ENCODE data around the gene WASHC3. TPM values are rescaled to one million over a fixed set of nuclear protein-coding genes. Genes with fewer than 3 reads are reported as not detected.
A peak's percentile ranks its signal among the peaks of the same experiment; 100 is the strongest.
"Not testable (repeated sequence)": the region's sequence is repeated elsewhere in the genome, so short reads cannot be mapped to it uniquely, and the experiment has no call there.

The WASHC3 gene, protein sequence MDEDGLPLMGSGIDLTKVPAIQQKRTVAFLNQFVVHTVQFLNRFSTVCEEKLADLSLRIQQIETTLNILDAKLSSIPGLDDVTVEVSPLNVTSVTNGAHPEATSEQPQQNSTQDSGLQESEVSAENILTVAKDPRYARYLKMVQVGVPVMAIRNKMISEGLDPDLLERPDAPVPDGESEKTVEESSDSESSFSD
- 10 to 100 TPM; 39.3 to 40.1 TPM for total RNA-seq

DNA sequence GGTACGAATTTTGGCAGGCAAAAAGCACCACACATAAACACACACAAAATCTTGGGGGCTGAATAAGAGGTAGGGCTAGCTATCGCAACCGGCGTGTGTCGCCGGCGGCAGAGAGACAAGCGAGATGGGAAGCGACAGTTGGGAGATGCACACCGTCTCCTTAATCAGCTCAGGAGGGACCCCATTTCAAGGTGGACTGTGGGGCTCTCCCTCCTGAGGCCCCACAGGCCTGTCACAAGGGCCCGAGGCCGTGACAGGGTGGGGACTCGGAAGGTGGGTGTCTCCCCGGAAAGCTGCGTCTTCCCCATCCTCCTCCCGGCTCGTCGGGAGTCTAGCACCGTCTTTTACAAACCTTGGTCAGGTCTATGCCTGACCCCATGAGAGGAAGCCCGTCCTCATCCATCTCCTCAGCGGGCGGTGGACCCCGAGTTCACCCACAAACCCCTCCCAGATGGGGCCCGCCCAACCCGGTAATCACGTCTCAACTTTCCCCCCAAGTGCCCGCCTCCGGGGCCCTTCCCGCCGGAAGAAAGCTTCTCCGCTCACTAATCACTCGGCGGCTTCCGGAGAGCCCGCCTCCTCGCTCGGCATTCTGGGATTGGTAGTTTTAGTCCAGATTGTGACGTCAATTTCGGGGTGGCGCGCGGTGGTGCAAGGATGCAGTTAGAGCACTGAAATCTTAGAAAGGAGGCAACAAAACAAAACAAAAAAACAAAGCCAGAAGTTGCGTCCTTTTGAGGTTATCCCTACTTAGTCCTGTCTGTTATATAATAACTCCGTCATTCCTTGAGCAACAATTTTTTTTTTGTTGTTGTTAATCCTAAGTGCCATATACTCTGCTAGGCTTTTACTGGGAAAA, at the start of gene WASHC3:
TSS of gene WASHC3 (minus strand) at position 432 of the 859 bp plus-strand sequence. CDS start at position 403, 29 bp downstream.
- Mint-ChIP-seq H3K4me3 (peak within 1 kb of the TSS; percentile 85), H3K4me1 (ENCODE audit: low read depth) (peaks cover 32% of the 10 kb centered on the region), H3K27me3 (no peaks in the 10 kb centered on the region), H3K36me3 (peaks cover 17% of the 10 kb centered on the region), H3K9me3 (no peaks in the 10 kb centered on the region), H3K27ac (peak within 1 kb of the TSS; percentile 92)
- CTCF ChIA-PET, result interaction anchor here (1.0 to 1.3 kb wide), 2 partner anchors 123 to 422 kb away, joined by 3 to 4 read pairs; no protein-coding TSS in a partner anchor
- intact Hi-C loops (cut with micrococcal nuclease), result loop anchor here (1.0 to 5.0 kb wide), 9 partner anchors 44 to 1896 kb away; partner anchors contain the start of genes ARL1, CHPT1, GNPTAB and NUP37
- peak; percentile 97 for DNase-seq
- POLR2A ChIA-PET, result interaction anchor here (0.6 to 1.8 kb wide), 4 partner anchors 17 to 126 kb away, joined by 3 to 9 read pairs (median 3); partner anchors contain the start of genes NUP37 and PARPBP

DNA sequence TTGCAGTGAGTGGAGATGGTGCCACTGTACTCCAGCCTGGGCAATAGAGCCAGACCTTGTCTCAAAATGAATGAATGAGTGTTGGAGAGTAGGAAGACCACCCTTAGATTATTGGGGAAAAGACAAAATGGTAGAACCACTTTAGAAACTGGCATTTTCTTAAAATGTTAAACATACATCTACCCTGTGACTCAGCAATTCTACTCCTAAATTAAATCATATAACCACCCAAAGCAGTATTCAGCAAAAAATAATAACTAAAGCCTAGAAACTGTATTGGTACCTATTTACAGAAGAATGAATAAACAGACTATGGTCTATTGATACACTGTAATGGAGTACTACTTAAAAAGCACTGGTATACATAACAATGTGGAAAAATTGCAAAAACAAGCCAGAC, 49.0 kb upstream of the WASHC3 start:
- CTCF ChIA-PET, result no interaction called here
- H3K4me1 Mint-ChIP-seq (ENCODE audit: low read depth), result peaks cover 6% of the 10 kb centered on the region
- intact Hi-C loops (cut with micrococcal nuclease), result no loop called here
- H3K27me3 Mint-ChIP-seq, result no peaks in the 10 kb centered on the region
- no peak for DNase-seq
- no peak overlapping the region for H3K4me3 Mint-ChIP-seq
- peaks cover 9% of the 10 kb centered on the region for H3K9me3 Mint-ChIP-seq
- H3K27ac Mint-ChIP-seq, result no peak overlapping the region
- POLR2A ChIA-PET, result no interaction called here
- H3K36me3 Mint-ChIP-seq, result peaks cover 59% of the 10 kb centered on the region

DNA sequence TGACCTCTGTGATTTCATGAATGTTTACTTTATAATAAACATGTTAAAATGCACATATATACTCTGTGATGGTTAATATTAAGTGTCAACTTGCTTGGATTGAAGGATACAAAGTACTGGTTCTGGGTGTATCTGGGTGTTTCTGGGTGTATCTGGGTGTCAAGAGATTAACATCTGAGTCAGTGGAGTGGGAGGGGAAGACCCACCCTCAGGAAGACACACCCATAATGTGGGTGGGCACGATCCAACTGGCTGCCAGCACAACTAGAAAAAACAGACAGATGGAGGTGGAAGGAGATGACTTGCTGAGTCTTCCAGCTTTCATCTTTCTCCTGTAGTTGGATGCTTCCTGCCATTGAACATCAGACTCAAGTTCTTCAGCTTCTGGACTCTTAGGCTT, 46.2 kb upstream of the WASHC3 start:
- ChIA-PET CTCF (no interaction called here), POLR2A (no interaction called here)
- Mint-ChIP-seq H3K4me3 (no peak overlapping the region), H3K9me3 (peaks cover 9% of the 10 kb centered on the region), H3K27ac (no peak overlapping the region), H3K36me3 (peaks cover 74% of the 10 kb centered on the region), H3K27me3 (no peaks in the 10 kb centered on the region), H3K4me1 (ENCODE audit: low read depth) (peaks cover 6% of the 10 kb centered on the region)
- no peak for DNase-seq
- intact Hi-C loops (cut with micrococcal nuclease), result no loop called here

DNA sequence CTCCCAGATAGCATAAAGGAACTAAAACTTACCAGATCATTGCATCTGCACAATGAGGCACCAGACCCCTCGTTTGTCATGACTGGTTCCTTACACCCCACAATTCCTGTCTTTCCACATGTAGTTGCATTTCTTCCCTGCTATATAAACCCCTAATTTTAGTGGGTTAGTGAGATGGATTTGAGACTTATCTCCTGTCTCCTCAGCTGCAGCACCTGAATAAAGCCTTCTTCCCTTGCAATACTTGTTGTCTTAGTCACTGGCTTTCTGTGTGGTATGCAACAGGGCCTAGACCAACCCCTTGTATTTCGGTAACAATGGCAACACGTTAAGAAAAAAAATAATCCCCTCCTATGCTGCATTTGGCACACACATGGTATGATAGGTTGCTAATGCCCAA, 45.1 kb upstream of the WASHC3 start:
- intact Hi-C loops (cut with micrococcal nuclease), result no loop called here
- DNase-seq, result no peak
- Mint-ChIP-seq H3K27me3 (no peaks in the 10 kb centered on the region), H3K4me1 (ENCODE audit: low read depth) (peaks cover 6% of the 10 kb centered on the region), H3K27ac (no peak overlapping the region), H3K36me3 (peaks cover 74% of the 10 kb centered on the region), H3K9me3 (peaks cover 9% of the 10 kb centered on the region), H3K4me3 (no peak overlapping the region)
- CTCF ChIA-PET, result no interaction called here
- POLR2A ChIA-PET, result no interaction called here

DNA sequence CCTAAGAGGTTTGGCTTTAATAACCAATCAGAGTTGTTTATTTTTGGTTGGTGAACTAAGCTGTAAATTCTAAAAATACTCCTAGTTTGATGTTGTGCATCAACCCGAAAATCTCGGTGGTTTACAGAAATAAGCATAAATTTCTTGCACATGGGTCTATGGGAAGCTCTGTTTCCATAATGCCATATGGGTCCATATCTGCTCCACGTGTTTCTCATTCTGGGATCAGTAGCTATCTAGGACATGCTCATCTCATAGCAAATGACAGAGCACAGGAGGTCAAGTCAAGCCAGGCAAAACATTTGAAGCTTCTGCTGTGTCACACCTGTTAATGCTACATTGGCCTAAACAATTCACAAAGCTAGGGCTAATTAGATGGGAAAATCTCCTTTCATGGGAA, 35.1 kb upstream of the WASHC3 start:
- CTCF ChIA-PET, result interaction anchor here (1.6 kb wide), 1 partner anchor 606 kb away, joined by 6 read pairs; no protein-coding TSS in a partner anchor
- peaks cover 20% of the 10 kb centered on the region for H3K36me3 Mint-ChIP-seq
- no peak for DNase-seq
- POLR2A ChIA-PET, result no interaction called here
- no peaks in the 10 kb centered on the region for H3K4me1 Mint-ChIP-seq (ENCODE audit: low read depth)
- no peak overlapping the region for H3K4me3 Mint-ChIP-seq
- H3K27me3 Mint-ChIP-seq, result no peaks in the 10 kb centered on the region
- H3K9me3 Mint-ChIP-seq, result no peaks in the 10 kb centered on the region
- intact Hi-C loops (cut with micrococcal nuclease), result loop anchor here (10.0 kb wide), 1 partner anchor 388 kb away; the partner anchor contains the start of gene IGF1
- no peak overlapping the region for H3K27ac Mint-ChIP-seq

DNA sequence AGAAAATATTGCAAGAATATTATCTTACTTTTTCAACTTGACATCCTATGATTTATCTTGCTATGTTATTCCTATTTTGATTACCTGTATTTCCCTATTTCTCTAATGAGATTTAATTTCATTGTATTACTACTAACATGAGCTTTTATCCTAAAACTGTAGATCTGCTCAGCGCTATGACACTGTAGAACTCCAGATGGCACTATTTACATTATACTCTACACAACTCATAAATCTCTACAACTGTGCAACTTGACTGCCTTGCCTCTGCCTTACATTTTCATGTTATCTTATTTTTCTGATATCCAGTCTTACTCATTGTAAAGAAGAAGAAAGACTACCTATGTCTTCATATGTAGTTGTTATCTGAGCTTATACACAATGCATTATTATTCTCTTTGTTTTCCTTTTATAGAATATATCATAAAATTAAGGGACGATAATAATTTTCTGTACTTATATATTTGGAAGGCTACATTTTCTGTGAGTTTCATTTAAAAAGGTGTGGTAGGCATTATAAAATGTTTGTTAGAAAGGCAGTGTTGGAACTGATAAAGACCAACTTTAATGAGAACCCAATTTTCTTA, 34.0 kb upstream of the WASHC3 start:
- no peak for DNase-seq
- ChIA-PET CTCF (interaction anchor here (0.6 to 1.6 kb wide), 4 partner anchors 9 to 607 kb away, joined by 3 to 6 read pairs (median 4); no protein-coding TSS in a partner anchor), POLR2A (no interaction called here)
- intact Hi-C loops (cut with micrococcal nuclease), result loop anchor here (10.0 kb wide), 1 partner anchor 389 kb away; the partner anchor contains the start of gene IGF1
- Mint-ChIP-seq H3K9me3 (no peaks in the 10 kb centered on the region), H3K36me3 (peaks cover 20% of the 10 kb centered on the region), H3K27me3 (no peaks in the 10 kb centered on the region), H3K4me1 (ENCODE audit: low read depth) (no peaks in the 10 kb centered on the region), H3K27ac (no peak overlapping the region), H3K4me3 (no peak overlapping the region)

DNA sequence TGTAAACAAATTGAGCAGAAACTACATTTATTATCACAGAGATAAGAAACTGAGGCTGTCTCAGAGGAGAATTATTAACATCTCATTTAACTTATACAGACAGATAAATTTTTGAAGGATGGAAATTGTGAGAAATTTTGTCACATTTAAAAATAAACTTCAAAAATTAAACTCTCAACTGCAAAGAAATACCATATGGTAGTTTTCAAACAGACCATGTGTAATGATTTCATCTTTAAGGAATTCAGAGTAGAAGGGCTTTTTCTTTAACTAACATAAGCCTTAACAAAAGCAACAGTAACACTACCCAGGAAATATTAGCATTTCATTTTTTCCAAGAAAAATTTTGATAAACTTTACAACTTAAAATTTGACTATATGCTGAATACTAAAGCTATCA, 31.5 kb upstream of the WASHC3 start:
- peaks cover 18% of the 10 kb centered on the region for H3K36me3 Mint-ChIP-seq
- no peak overlapping the region for H3K27ac Mint-ChIP-seq
- ChIA-PET POLR2A (no interaction called here), CTCF (no interaction called here)
- H3K4me3 Mint-ChIP-seq, result no peak overlapping the region
- intact Hi-C loops (cut with micrococcal nuclease), result loop anchor here (10.0 kb wide), 1 partner anchor 391 kb away; the partner anchor contains the start of gene IGF1
- no peaks in the 10 kb centered on the region for H3K27me3 Mint-ChIP-seq
- H3K9me3 Mint-ChIP-seq, result no peaks in the 10 kb centered on the region
- DNase-seq, result no peak
- H3K4me1 Mint-ChIP-seq (ENCODE audit: low read depth), result no peaks in the 10 kb centered on the region

DNA sequence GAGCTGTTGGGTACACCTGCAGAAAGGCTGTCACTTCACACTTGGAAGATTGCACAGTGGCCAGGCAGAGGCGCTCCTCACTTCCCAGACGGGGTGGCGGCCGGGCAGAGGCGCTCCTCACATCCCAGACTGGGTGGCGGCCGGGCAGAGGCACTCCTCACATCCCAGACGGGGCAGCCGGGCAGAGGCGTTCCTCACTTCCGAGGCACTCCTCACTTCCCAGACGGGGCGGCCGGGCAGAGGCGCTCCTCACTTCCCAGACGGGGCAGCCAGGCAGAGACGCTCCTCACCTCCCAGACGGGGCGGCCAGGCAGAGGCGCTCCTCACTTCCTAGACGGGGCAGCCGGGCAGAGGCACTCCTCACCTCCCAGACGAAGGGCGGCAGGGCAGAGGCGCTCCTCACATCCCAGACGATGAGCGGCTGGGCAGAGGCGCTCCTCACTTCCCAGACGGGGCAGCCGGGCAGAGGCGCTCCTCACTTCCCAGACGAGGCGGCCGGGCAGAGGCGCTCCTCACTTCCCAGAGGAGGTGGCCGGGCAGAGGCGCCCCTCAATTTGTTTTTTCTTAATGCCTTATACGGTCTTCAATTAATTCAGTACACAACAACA, 27.5 kb upstream of the WASHC3 start:
- POLR2A ChIA-PET; intact Hi-C loops (cut with micrococcal nuclease); H3K4me3 Mint-ChIP-seq; H3K27ac Mint-ChIP-seq; H3K27me3 Mint-ChIP-seq; DNase-seq; H3K4me1 Mint-ChIP-seq (ENCODE audit: low read depth); H3K9me3 Mint-ChIP-seq: not testable (repeated sequence)
- H3K36me3 Mint-ChIP-seq, result peaks cover 17% of the 10 kb centered on the region
- CTCF ChIA-PET, result interaction anchor here (0.6 kb wide), 1 partner anchor 1896 kb away, joined by 3 read pairs; no protein-coding TSS in a partner anchor

DNA sequence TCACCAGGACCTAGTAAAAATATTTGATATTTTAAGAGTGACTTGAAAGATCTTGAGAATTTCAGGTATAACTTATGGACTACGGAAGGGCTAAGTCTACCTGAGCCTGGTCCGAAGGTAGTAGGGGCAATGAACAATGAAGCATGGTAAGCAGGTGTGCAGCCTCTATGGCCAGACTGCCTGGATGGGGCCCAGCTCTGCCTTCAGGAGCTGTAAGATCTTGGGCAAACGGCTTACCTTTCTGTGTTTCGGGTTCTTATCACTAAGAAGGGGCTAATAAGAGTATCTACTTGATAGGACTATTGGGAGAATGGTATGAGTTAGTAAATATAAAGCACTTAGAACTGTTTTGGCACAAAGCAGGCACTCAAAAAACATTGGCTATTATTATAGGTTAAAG, 19.1 kb upstream of the WASHC3 start:
- H3K4me1 Mint-ChIP-seq (ENCODE audit: low read depth), result no peaks in the 10 kb centered on the region
- H3K4me3 Mint-ChIP-seq, result no peak overlapping the region
- no peak overlapping the region for H3K27ac Mint-ChIP-seq
- no peak for DNase-seq
- intact Hi-C loops (cut with micrococcal nuclease), result no loop called here
- peaks cover 47% of the 10 kb centered on the region for H3K36me3 Mint-ChIP-seq
- ChIA-PET POLR2A (no interaction called here), CTCF (no interaction called here)
- no peaks in the 10 kb centered on the region for H3K27me3 Mint-ChIP-seq
- H3K9me3 Mint-ChIP-seq, result no peaks in the 10 kb centered on the region

DNA sequence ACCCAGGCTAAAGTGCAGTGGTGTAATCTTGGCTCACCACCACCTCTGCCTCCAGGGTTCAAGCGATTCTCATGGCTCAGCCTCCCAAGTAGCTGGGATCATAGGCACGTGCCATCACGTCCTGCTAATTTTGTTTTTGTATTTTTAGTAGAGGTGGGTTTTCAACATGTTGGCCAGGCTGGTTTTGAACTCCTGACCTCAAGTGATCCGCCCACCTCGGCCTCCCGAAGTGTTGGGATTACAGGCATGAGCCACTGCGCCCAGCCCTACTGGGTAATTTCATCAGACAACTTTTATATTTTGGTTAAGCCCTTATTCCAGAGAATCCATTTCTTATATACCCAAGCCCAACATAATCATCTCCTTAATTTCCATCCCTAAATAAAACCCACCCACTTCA, 10.3 kb upstream of the WASHC3 start:
- H3K4me1 Mint-ChIP-seq (ENCODE audit: low read depth); DNase-seq; H3K4me3 Mint-ChIP-seq; intact Hi-C loops (cut with micrococcal nuclease); H3K27ac Mint-ChIP-seq; H3K27me3 Mint-ChIP-seq; POLR2A ChIA-PET; CTCF ChIA-PET; H3K9me3 Mint-ChIP-seq: not testable (repeated sequence)
- peaks cover 12% of the 10 kb centered on the region for H3K36me3 Mint-ChIP-seq

DNA sequence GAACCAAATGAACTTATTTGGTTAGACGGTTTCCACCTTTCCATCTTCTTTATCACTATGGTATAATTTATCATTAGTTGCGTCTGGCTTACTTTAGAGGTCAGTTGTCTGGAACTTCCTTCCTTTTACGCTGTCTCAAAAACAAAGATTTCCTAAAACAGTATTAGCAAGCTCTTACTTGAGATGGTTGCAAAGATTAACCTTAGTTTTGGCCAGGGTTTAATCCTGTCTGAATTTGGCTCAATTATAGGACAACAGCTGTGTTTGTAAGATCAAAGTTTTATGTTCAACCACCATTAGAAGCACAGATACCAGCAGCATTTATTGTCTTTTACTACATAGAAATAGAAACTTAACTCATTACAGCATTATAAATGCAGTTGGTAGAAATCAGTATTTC, 7.9 kb upstream of the WASHC3 start:
- DNase-seq, result no peak
- Mint-ChIP-seq H3K27ac (no peak overlapping the region), H3K4me3 (no peak overlapping the region), H3K4me1 (ENCODE audit: low read depth) (no peaks in the 10 kb centered on the region), H3K36me3 (peaks cover 2% of the 10 kb centered on the region), H3K27me3 (no peaks in the 10 kb centered on the region), H3K9me3 (no peaks in the 10 kb centered on the region)
- ChIA-PET CTCF (interaction anchor here (0.6 kb wide), 1 partner anchor 91 kb away, joined by 3 read pairs; no protein-coding TSS in a partner anchor), POLR2A (no interaction called here)
- intact Hi-C loops (cut with micrococcal nuclease), result no loop called here

All from activated CD4-positive, alpha-beta memory T cell treated with anti-CD3 and anti-CD28 coated beads for 36 hours (primary cell).